ENCODE measurements around the gene WDR88. TPM values are rescaled to one million over a fixed set of nuclear protein-coding genes. Genes with fewer than 3 reads are reported as not detected.
"Not testable (repeated sequence)": the region's sequence is repeated elsewhere in the genome, so short reads cannot be mapped to it uniquely, and the experiment has no call there.

Gene WDR88
- total and polyA plus RNA-seq, 8 donors, result not detected

DNA sequence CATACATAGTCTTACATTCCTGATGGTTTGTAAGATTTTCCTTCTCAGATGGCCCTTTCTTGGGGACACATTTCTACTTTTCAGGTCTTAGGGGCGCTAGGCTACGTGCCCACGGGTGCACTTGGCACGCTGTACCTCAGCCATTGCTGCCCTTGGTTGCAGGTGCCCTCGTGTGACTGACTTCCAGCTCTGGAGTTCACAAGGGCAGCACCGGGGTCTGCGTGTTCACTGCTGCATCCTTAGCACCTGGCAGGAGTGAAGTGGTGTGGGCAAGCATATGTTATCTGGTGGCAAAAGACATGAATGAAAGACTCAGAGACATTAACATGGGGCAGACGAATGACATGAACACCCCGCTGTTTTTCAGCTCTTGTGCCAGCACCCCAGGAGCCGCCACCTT lies 13.3 kb upstream of the WDR88 start:
- no peak for DNase-seq
- WGBS, 5 donors, result 92 to 96% (median 93%) methylated on average over 10 of the region's 10 CpGs
- H3K4me3 ChIP-seq, result no peak overlapping the region
- no peak overlapping the region for H3K27ac ChIP-seq
- intact Hi-C loops (cut with DNase I; ENCODE audit: low total_unique reads), result loop anchor here (5.0 kb wide), 1 partner anchor 141 kb away; no protein-coding TSS in a partner anchor
- TF ChIP-seq CTCF (IDR thresholded peaks at IDR 0.05), result no peak
- no peak for TF ChIP-seq POLR2AphosphoS5 (IDR thresholded peaks at IDR 0.05)
- no peak for TF ChIP-seq EP300 (IDR thresholded peaks at IDR 0.05)
- no peak for TF ChIP-seq POLR2A (IDR thresholded peaks at IDR 0.05)
- H3K4me1 ChIP-seq, result no peaks in the 10 kb centered on the region
- H3K27me3 ChIP-seq, result no peaks in the 10 kb centered on the region
- H3K9me3 ChIP-seq, result no peaks in the 10 kb centered on the region
- peaks cover 32 to 92% (median 89%) of the 10 kb centered on the region in 4 donors for H3K36me3 ChIP-seq

DNA sequence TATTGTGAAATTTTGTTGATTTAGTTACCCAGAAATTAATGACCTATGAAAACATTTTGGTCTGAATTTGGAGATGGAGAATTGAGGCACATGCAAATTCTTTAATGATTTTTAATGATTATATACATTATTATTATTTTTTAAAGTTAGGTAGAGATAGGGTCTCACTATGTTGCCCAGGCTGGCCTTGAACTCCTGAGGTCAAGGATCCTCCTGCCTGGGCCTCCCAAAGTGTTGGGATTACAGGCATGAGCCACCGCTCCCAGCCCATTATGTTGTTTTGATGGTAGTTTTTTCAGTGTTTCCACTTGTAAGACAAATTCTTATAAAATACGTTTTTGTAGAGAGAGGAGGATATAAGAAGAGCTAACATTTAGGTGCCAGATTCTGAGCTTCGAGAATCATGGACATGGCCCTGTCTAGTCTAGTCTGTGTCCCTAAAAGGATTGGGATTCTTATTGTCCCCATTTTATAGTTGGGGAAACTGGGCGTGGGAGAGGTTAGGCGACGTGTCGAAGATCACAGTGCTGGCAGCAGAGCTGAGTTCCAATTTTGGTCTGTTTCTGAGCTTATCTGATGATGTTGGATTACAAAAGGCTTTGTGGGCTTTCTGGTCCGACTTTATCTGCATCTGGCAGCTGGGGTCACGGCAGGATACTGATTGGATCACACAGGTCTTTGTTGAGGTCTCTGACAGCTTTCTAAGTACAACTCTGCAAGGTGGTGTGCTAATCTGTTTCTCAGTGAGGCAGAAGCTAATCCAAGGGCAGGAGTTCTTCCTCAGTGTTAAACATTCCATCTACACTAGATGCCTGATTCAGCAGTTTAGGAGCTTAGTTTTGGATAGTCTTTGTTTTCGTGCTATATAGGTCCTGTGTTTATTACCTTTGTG lies 7.5 kb upstream of the WDR88 start:
- Histone ChIP-seq H3K4me3 (no peak overlapping the region), H3K27ac (no peak overlapping the region), H3K27me3 (no peaks in the 10 kb centered on the region), H3K4me1 (peaks cover 0 to 5% (median 2%) of the 10 kb centered on the region in 4 donors), H3K9me3 (no peaks in the 10 kb centered on the region), H3K36me3 (peaks cover 39 to 90% (median 82%) of the 10 kb centered on the region in 4 donors)
- intact Hi-C loops (cut with DNase I; ENCODE audit: low total_unique reads), result no loop called here
- no peak for DNase-seq
- TF ChIP-seq POLR2A (IDR thresholded peaks at IDR 0.05), result no peak
- no peak for TF ChIP-seq CTCF (IDR thresholded peaks at IDR 0.05)
- no peak for TF ChIP-seq EP300 (IDR thresholded peaks at IDR 0.05)
- TF ChIP-seq POLR2AphosphoS5 (IDR thresholded peaks at IDR 0.05), result no peak
- WGBS, 5 donors, result 70 to 80% (median 78%) methylated on average over 10 of the region's 10 CpGs

- intact Hi-C loops (cut with DNase I; ENCODE audit: low total_unique reads), result no loop called here
- TF ChIP-seq CTCF (IDR thresholded peaks at IDR 0.05), result peak in 5 of 7 experiments; percentile 60 to 81 (median 64)
- no peak for TF ChIP-seq POLR2A (IDR thresholded peaks at IDR 0.05)
- no peak for TF ChIP-seq POLR2AphosphoS5 (IDR thresholded peaks at IDR 0.05)
- TF ChIP-seq EP300 (IDR thresholded peaks at IDR 0.05), result no peak
- 35 to 41% (median 37%) methylated on average over 12 of the region's 12 CpGs for WGBS, 5 donors
- Histone ChIP-seq H3K36me3 (peaks cover 47 to 97% (median 90%) of the 10 kb centered on the region in 4 donors), H3K9me3 (no peaks in the 10 kb centered on the region), H3K4me1 (peaks cover 0 to 5% (median 2%) of the 10 kb centered on the region in 4 donors), H3K27ac (no peak overlapping the region), H3K27me3 (no peaks in the 10 kb centered on the region), H3K4me3 (no peak overlapping the region)
- DNase-seq, result peak; percentile 54 to 85
Measured at GRCh38 chr19:33125929-33126388, 6.0 kb upstream of the WDR88 start.

DNA sequence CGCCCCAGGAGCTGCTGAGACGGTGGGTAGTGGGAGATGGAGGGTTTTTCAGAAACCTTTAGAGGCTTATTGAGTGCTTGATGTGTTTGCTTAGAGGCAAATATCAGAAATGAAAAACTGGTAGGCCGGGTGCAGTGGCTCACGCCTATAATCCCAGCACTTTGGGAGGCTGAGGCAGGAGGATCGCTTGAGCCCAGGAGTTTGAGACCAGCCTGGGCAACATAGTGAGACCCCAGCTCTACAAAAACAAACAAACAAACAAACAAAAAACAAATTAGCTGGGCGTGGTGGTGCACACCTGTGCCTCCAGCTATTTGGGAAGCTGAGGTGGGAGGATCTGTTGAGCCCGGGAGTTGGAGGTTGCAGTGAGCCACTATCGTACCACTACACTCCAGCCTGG lies 5.2 kb upstream of the WDR88 start:
- intact Hi-C loops (cut with DNase I; ENCODE audit: low total_unique reads); H3K4me1 ChIP-seq; H3K27me3 ChIP-seq; H3K4me3 ChIP-seq; H3K27ac ChIP-seq; H3K9me3 ChIP-seq; DNase-seq: not testable (repeated sequence)
- peaks cover 47 to 93% (median 90%) of the 10 kb centered on the region in 4 donors for H3K36me3 ChIP-seq
- WGBS, 5 donors, result 91 to 97% (median 95%) methylated on average over 8 of the region's 8 CpGs
